Natural killer cell (primary cell): Measurements from ENCODE around the gene ART3. TPM values are rescaled to one million over a fixed set of nuclear protein-coding genes. Genes with fewer than 3 reads are reported as not detected.

ENCODE experiments used
- ATAC-seq, 3 donors: fragments of 150-1000 bp in 2 of 3; fragments of 200-7000 bp in 1 of 3; cut with Tn5 transposase; 1 replicate in 1 of 3; 2 replicates in 2 of 3; pipeline ENCODE4 v1.10.0; 2021; ENCODE audit warnings: mild to moderate bottlenecking in 2 of 3, moderate library complexity in 2 of 3
- DNase-seq, 2 donors: peaks; one replicate each; pipeline versions ENCODE4 v3.0.0 to v3.0.0-alpha.2; 2013 to 2021; ENCODE audit warnings: mixed read lengths in 1 of 2
- H3K27ac ChIP-seq: one replicate; pipeline ENCODE4 v1.5.1; 2013; ENCODE audit warnings: mild to moderate bottlenecking, low read length
- H3K27me3 ChIP-seq: one replicate; pipeline ENCODE4 v1.6.1; 2013; ENCODE audit warnings: low read length; ENCODE audit not compliant: control insufficient read depth, insufficient read depth
- H3K36me3 ChIP-seq: one replicate; pipeline ENCODE4 v1.6.1; 2013; ENCODE audit warnings: low read length; ENCODE audit not compliant: control insufficient read depth, insufficient read depth
- H3K4me1 ChIP-seq: one replicate; pipeline ENCODE4 v1.6.1; 2013; ENCODE audit warnings: low read length; ENCODE audit not compliant: control insufficient read depth, insufficient read depth
- H3K4me3 ChIP-seq: one replicate; pipeline ENCODE4 v1.5.1; 2013; ENCODE audit warnings: low read length
- H3K9me3 ChIP-seq: one replicate; pipeline ENCODE4 v1.6.1; 2013; ENCODE audit warnings: low read length; ENCODE audit not compliant: control insufficient read depth, insufficient read depth
- H3K27ac Mint-ChIP-seq, 2 donors: one replicate each; pipeline ENCODE4 v1.8.0; 2022; ENCODE audit warnings: mild to moderate bottlenecking in 2 of 2, mixed read lengths in 2 of 2, moderate library complexity in 1 of 2
- H3K27me3 Mint-ChIP-seq, 2 donors: one replicate each; pipeline ENCODE4 v1.8.0; 2022; ENCODE audit warnings: low read depth in 2 of 2, mixed read lengths in 2 of 2
- H3K36me3 Mint-ChIP-seq: one replicate; pipeline ENCODE4 v1.8.0; 2022; ENCODE audit warnings: mixed read lengths
- H3K4me1 Mint-ChIP-seq, 2 donors: one replicate each; pipeline ENCODE4 v1.8.0; 2022; ENCODE audit warnings: mixed read lengths in 2 of 2
- H3K4me3 Mint-ChIP-seq: one replicate; pipeline ENCODE4 v1.8.0; 2022; ENCODE audit warnings: mild to moderate bottlenecking, moderate library complexity, mixed read lengths
- H3K9me3 Mint-ChIP-seq, 2 donors: one replicate each; pipeline ENCODE4 v1.8.0; 2022; ENCODE audit warnings: mixed read lengths in 2 of 2
- WGBS: methylation state at CpG from one replicate; pipeline ENCODE4 v1.1.7; 2013; ENCODE audit warnings: missing lambda C conversion rate; ENCODE audit not compliant: insufficient coverage; 5-methylcytosine and 5-hydroxymethylcytosine counted together
- intact Hi-C: fragments of 100-400 bp; cut with micrococcal nuclease; formaldehyde crosslinking; loops from one replicate; pipeline ENCODE4 v1.14.2; 2022
- total RNA-seq, 4 donors: library from RNA; stranded (reverse); fragments of 120-200 nt in 1 of 4; gene quantifications; one replicate each; pipeline versions ENCODE4 v1.2.3 to v1.2.4, GENCODE V29; 2013 to 2022
- TF ChIP-seq, protein P1 (sequence below): fragments of 200-600 bp; IDR thresholded peaks from one replicate; pipeline ENCODE4 v1.8.0; 2022; ENCODE audit warnings: antibody characterized with exemption

ART3 gene
- total RNA-seq, 3 donors from 2014 or later (not counting 1 experiment from before 2014, with no cell fraction given), result not detected

DNA sequence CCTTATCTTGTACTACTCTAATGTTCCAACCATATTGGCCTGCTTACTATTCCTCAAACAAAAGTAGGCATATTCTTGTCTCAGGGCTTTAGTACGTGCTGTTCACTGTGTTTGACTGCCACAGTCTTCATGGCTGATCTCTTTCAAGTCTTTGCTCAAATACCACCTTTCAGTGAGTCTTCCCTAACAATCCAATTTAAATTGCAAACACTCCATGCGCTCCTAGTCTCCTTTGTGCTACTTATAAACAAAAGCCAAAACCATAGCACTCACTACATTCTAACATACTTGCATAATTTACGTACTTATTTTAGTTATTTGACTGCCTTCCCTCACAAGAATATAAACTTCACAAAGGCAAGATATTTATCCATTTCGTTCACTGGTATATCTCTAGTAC, 1.7 kb upstream of the ART3 start:
- H3K27me3 Mint-ChIP-seq, result peaks cover 0 to under 1% of the 10 kb centered on the region in 2 donors

GRCh38 chr4:76074993-76075600, 588 bp downstream of the ART3 start:
- TF ChIP-seq, protein P1, sequence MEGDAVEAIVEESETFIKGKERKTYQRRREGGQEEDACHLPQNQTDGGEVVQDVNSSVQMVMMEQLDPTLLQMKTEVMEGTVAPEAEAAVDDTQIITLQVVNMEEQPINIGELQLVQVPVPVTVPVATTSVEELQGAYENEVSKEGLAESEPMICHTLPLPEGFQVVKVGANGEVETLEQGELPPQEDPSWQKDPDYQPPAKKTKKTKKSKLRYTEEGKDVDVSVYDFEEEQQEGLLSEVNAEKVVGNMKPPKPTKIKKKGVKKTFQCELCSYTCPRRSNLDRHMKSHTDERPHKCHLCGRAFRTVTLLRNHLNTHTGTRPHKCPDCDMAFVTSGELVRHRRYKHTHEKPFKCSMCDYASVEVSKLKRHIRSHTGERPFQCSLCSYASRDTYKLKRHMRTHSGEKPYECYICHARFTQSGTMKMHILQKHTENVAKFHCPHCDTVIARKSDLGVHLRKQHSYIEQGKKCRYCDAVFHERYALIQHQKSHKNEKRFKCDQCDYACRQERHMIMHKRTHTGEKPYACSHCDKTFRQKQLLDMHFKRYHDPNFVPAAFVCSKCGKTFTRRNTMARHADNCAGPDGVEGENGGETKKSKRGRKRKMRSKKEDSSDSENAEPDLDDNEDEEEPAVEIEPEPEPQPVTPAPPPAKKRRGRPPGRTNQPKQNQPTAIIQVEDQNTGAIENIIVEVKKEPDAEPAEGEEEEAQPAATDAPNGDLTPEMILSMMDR, result no peak
- Histone ChIP-seq H3K4me1 (no peaks in the 10 kb centered on the region), H3K4me3 (no peak overlapping the region), H3K27me3 (no peaks in the 10 kb centered on the region), H3K36me3 (no peaks in the 10 kb centered on the region), H3K27ac (no peak overlapping the region), H3K9me3 (no peaks in the 10 kb centered on the region)
- intact Hi-C loops, result no loop called here
- 92% methylated on average over 1 of the region's 4 CpGs for WGBS
- Mint-ChIP-seq H3K4me3 (no peak overlapping the region), H3K27me3 (peaks cover 9 to 11% of the 10 kb centered on the region in 2 donors), H3K9me3 (no peaks in the 10 kb centered on the region), H3K4me1 (no peaks in the 10 kb centered on the region), H3K27ac (no peak overlapping the region), H3K36me3 (no peaks in the 10 kb centered on the region)
- DNase-seq (no peak), ATAC-seq (no peak)

More for the DNA sequence above, 1.7 kb upstream of the ART3 start:
- intact Hi-C loops, result no loop called here
- no peak overlapping the region for H3K27ac ChIP-seq
- DNase-seq, result no peak
- H3K36me3 Mint-ChIP-seq, result no peaks in the 10 kb centered on the region
- no peak overlapping the region for H3K4me3 Mint-ChIP-seq
- H3K27me3 ChIP-seq, result no peaks in the 10 kb centered on the region
- no peak overlapping the region for H3K4me3 ChIP-seq
- no peak for ATAC-seq
- no peaks in the 10 kb centered on the region for H3K4me1 Mint-ChIP-seq
- no peaks in the 10 kb centered on the region for H3K9me3 ChIP-seq
- H3K9me3 Mint-ChIP-seq, result no peaks in the 10 kb centered on the region
- no peak overlapping the region for H3K27ac Mint-ChIP-seq
- no peaks in the 10 kb centered on the region for H3K36me3 ChIP-seq
- TF ChIP-seq, protein P1, result no peak
- WGBS, result 95% methylated on average over 3 of the region's 4 CpGs
- H3K4me1 ChIP-seq, result no peaks in the 10 kb centered on the region

GRCh38 chr4:76078033-76078613, 3.6 kb downstream of the ART3 start:
- no peaks in the 10 kb centered on the region for H3K36me3 ChIP-seq
- DNase-seq, result no peak
- H3K9me3 ChIP-seq, result no peaks in the 10 kb centered on the region
- Mint-ChIP-seq H3K27ac (no peak overlapping the region), H3K9me3 (no peaks in the 10 kb centered on the region), H3K4me3 (no peak overlapping the region), H3K27me3 (peaks cover 9 to 11% of the 10 kb centered on the region in 2 donors), H3K36me3 (no peaks in the 10 kb centered on the region), H3K4me1 (no peaks in the 10 kb centered on the region)
- intact Hi-C loops, result no loop called here
- no peaks in the 10 kb centered on the region for H3K4me1 ChIP-seq
- ATAC-seq, result no peak
- TF ChIP-seq, protein P1, result no peak
- no peak overlapping the region for H3K4me3 ChIP-seq
- WGBS, result 92% methylated on average over 3 of the region's 4 CpGs
- H3K27ac ChIP-seq, result no peak overlapping the region
- H3K27me3 ChIP-seq, result no peaks in the 10 kb centered on the region
